ENCODE data around the gene PRRC2A. TPM values are rescaled to one million over a fixed set of nuclear protein-coding genes. Genes with fewer than 3 reads are reported as not detected.

The PRRC2A gene
- total RNA-seq (2014; rRNA removed; shearing (Covaris generic)), result 68.9 and 72.2 TPM in 2 replicates
- 89.8 and 103 TPM in 2 replicates for polyA plus RNA-seq (2014; cell fraction: nucleus; rRNA removed)

GRCh38 chr6:31620586-31621319, at the start of gene PRRC2A:
Gene PRRC2A (plus strand): TSS chr6:31620715. CDS start chr6:31622790, 2,075 bp downstream.
- DNase-seq (ENCODE audit: extremely low read depth, low read depth), result no peak

GRCh38 chr6:31572041-31572911, 48.2 kb upstream of the PRRC2A start, which contains the start of gene LTA:
Gene LTA (plus strand): TSS chr6:31572289. CDS start chr6:31572743, 454 bp downstream.
- DNase-seq (ENCODE audit: extremely low read depth, low read depth), result no peak

GRCh38 chr6:31573239-31574105, 47.0 kb upstream of the PRRC2A start:
- DNase-seq (ENCODE audit: extremely low read depth, low read depth), result no peak

- no peak for DNase-seq (ENCODE audit: extremely low read depth, low read depth)
These were observed 46.1 kb upstream of the PRRC2A start for GRCh38 chr6:31574106-31575061.

GRCh38 chr6:31575335-31575901, 45.1 kb upstream of the PRRC2A start, which contains the start of gene TNF:
Gene TNF (plus strand): TSS chr6:31575565. CDS start chr6:31575742, 177 bp downstream.
- no peak for DNase-seq (ENCODE audit: extremely low read depth, low read depth)

GRCh38 chr6:31575952-31576685, 44.4 kb upstream of the PRRC2A start:
- no peak for DNase-seq (ENCODE audit: extremely low read depth, low read depth)

- DNase-seq (ENCODE audit: extremely low read depth, low read depth), result no peak
These were observed 43.5 kb upstream of the PRRC2A start for GRCh38 chr6:31576897-31577578.

- no peak for DNase-seq (ENCODE audit: extremely low read depth, low read depth)
These were observed 42.9 kb upstream of the PRRC2A start for GRCh38 chr6:31577579-31577966.

- DNase-seq (ENCODE audit: extremely low read depth, low read depth), result no peak
These were observed 42.1 kb upstream of the PRRC2A start for GRCh38 chr6:31578184-31579118.

- DNase-seq (ENCODE audit: extremely low read depth, low read depth), result no peak
These were observed 41.4 kb upstream of the PRRC2A start for GRCh38 chr6:31579119-31579505.

- DNase-seq (ENCODE audit: extremely low read depth, low read depth), result no peak
These were observed 40.7 kb upstream of the PRRC2A start for GRCh38 chr6:31579546-31580437.

- DNase-seq (ENCODE audit: extremely low read depth, low read depth), result no peak
These were observed 40.1 kb upstream of the PRRC2A start for GRCh38 chr6:31580438-31580740.

- DNase-seq (ENCODE audit: extremely low read depth, low read depth), result peak; percentile 44
These were observed 39.6 kb upstream of the PRRC2A start for GRCh38 chr6:31580807-31581433.

GRCh38 chr6:31581434-31582229, 38.9 kb upstream of the PRRC2A start:
- no peak for DNase-seq (ENCODE audit: extremely low read depth, low read depth)

Measured in NCI-H460 (cell line).